ENCODE data around the gene PTPRN2.

Gene PTPRN2

GRCh38 chr7:157758468-157759245, 829.0 kb downstream of the PTPRN2 start:
- no peak for FAIRE-seq
- no peak for DNase-seq (ENCODE audit: insufficient read length, low spot score)

DNA sequence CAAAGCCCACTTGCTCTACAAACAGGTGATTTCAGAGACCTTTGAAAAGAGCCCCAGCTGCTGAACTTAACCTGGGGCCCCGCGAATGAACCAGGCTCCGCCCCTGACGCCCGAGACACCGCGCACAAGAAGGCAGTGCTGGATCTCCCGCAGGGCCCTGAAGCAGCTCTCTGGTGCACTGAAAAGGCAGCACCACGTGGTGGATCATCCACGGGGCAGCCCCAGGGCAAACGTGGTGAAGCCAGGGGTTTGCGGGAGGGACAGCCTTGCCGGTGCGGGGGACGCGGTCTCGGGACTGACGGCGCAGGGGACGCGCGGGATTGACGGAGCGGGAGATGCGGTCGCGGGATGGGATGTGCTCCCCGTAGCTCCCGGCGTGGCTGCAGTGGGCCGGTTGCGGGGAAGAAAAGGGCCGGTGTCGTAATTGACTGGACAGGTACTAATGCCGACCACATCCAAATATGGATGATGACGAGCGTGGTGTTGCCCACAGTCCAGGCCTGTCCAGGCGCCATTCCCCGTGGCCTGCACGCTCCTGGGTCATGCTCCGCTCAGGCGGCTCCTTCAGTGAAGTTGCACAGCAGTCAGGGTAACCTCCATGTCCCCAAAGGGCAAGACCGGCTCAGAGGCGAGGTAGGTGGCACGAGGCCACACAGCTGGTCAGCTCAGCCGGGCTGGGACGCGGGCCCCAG, 829.7 kb downstream of the PTPRN2 start:
- FAIRE-seq (no peak), DNase-seq (ENCODE audit: insufficient read length, low spot score) (no peak)

- FAIRE-seq: no peak
- no peak for DNase-seq (ENCODE audit: insufficient read length, low spot score)
Measured at GRCh38 chr7:157757211-157757610, 830.4 kb downstream of the PTPRN2 start.

GRCh38 chr7:157755741-157756140, 831.9 kb downstream of the PTPRN2 start:
- DNase-seq (ENCODE audit: insufficient read length, low spot score): no peak
- no peak for FAIRE-seq

DNA sequence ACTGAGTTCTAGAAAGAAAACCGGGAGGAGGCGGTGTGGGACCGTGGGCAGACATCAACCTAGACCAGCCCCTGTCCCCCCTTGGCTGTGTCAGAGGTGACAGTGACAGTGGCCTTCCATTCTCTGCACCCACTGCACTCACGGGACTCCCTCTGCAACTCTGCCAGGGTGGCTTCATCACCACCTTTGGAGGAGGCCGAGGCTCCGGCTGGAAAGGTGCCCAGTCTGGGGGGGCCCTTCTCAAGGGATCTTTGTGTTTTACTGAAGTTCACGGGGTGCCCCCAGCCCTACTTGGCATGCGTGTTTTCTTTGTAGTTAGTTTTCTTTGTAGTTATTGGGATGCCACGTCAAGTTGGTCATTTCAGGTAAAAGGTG, 833.2 kb downstream of the PTPRN2 start:
- no peak for FAIRE-seq
- no peak for DNase-seq (ENCODE audit: insufficient read length, low spot score)

- DNase-seq (ENCODE audit: insufficient read length, low spot score) (no peak), FAIRE-seq (no peak)
Measured at GRCh38 chr7:157753713-157754415, 833.8 kb downstream of the PTPRN2 start.

DNA sequence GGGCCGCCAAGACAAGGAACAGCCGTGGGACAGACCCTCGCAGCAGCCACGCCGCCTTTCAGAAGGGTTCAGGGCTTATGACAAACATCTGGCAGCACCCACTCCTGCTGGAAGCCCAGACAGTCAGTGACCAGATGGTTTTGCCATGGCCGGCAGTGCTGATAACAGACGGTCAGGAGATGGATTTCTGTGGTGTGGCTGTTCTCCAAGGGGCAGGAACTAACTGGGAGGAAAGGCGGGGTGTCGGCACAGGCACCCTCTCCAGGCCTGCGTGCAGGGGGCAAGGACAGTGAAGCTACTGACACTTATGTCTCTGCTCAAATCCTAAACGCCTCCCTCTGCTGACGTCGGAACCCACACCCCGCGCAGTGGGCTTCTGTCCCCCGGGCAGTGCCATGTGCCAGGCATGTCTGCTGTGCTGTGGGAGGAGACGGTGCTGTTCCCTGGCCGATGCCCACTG, 834.8 kb downstream of the PTPRN2 start:
- no peak for FAIRE-seq

GRCh38 chr7:157751951-157752673, 835.5 kb downstream of the PTPRN2 start:
- FAIRE-seq (no peak), DNase-seq (ENCODE audit: insufficient read length, low spot score) (no peak)

More for the DNA sequence above, 834.8 kb downstream of the PTPRN2 start:
- no peak for DNase-seq (ENCODE audit: insufficient read length, low spot score)

DNA sequence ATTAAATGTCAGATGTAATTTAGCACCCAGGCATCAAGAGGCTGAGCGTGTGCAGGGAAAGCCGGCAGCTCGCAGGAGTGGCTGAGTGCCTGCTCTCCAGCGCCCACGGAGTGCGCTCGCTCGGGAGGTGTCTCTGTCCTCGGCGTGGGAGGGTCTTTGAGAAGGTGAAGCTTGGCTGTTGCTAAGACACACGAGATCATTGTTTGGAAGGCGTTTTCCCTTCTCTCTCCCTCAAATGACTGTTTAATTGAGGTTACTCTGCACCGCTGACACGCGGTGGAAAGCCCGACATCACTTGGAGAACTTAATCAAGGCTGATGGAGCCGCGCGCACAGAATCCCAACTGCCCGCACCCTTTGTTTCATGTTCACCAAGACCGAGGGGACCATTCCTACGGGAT, 836.2 kb downstream of the PTPRN2 start:
- DNase-seq (ENCODE audit: insufficient read length, low spot score) (no peak), FAIRE-seq (no peak)

GRCh38 chr7:157750291-157750690, 837.3 kb downstream of the PTPRN2 start:
- DNase-seq (ENCODE audit: insufficient read length, low spot score): no peak
- no peak for FAIRE-seq

- no peak for DNase-seq (ENCODE audit: insufficient read length, low spot score)
- no peak for FAIRE-seq
Measured at GRCh38 chr7:157745721-157746709, 841.6 kb downstream of the PTPRN2 start.

- no peak for DNase-seq (ENCODE audit: insufficient read length, low spot score)
- no peak for FAIRE-seq
Measured at GRCh38 chr7:157744786-157745601, 842.6 kb downstream of the PTPRN2 start.

DNA sequence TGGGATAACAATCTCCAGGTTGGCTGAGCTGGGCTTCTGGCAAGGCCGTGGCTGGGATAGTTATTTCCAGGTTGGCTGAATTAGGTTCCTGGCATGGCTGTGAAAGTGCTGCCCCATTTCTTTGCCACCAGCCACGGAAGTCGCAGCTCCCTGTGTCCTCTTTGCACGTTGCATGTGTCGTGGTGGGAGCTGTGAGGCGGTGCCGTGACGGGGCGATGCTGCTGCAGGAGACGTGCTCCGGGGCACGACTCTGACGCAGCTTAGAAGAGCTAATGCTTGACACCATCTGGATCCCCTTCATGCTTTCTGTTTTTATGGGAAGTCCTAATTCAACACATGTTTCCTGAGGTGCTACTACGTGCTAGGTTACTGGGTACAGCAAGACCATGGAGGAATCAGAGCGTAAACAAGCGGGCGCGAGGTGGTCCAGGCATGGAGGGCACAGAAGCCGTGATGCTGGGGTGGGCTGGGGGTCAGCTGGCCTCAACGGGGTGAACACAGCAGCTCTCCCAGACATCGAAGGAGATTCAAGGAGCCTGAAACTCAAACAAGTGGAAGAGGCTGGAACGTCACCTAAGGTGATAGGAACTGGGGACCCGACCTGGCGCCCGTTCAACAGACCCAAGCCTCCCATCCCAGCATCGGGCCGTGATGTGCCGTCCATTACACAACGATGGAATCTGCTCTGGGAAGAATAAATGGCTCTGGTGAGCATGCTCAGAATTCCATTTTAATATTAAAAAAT, 843.7 kb downstream of the PTPRN2 start:
- DNase-seq (ENCODE audit: insufficient read length, low spot score): no peak
- no peak for FAIRE-seq

GRCh38 chr7:157740251-157740798, 847.3 kb downstream of the PTPRN2 start:
- DNase-seq (ENCODE audit: insufficient read length, low spot score): no peak
- no peak for FAIRE-seq

DNA sequence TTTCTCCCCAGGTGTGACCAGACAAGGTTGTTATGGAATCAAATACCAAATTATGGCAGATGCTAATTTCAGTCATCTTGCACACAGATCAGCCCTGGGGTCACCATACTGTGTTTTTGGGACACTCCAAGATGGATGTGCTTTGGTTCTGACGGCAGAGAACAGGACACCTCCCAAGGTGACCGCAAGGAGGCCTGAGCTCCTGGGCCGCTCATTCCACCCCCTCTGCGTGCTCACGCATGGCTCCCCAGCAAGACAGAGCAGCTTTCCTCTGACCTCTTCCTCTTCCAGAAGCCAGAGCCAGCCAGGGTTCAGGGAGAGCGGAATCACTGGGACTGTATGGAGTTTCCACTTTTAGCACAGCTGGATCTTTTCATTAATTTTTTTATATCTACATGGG, 848.0 kb downstream of the PTPRN2 start:
- no peak for FAIRE-seq
- no peak for DNase-seq (ENCODE audit: insufficient read length, low spot score)

- DNase-seq (ENCODE audit: insufficient read length, low spot score): no peak
- no peak for FAIRE-seq
Measured at GRCh38 chr7:157739031-157739430, 848.6 kb downstream of the PTPRN2 start.

DNA sequence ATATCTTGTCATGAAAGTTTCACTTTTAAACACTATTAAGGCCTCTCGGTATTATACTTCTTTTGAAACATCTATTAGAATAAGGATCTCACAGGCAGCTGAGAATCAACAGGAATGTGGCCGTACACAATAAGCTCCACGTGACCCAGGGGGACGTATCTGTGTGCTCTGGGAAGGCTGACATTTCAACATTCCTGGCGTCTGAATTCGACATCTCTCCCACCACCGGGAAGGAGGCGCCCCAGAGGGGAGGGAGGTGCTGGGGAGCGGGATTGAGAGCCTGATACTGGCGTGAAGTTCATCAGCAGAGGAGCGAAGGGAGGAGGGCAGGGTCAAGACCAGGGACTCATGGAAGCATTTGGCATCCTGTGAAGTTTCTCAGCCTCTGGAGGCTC, 849.6 kb downstream of the PTPRN2 start:
- FAIRE-seq: no peak
- peak; percentile 10 for DNase-seq (ENCODE audit: insufficient read length, low spot score)
